ENCODE measurements around the gene GPHN. TPM values are rescaled to one million over a fixed set of nuclear protein-coding genes. Genes with fewer than 3 reads are reported as not detected.

The GPHN gene
- total and polyA plus RNA-seq, 10 of the 15 experiments (the other 5 are each of a cell fraction or from before 2014, with no cell fraction given): 22.3 to 48.8 (median 33.1) TPM

GRCh38 chr14:67056684-67057083 lies 548.7 kb downstream of the GPHN start:
- FAIRE-seq: no peak

More at GRCh38 chr14:67056684-67057083, 548.7 kb downstream of the GPHN start:
- Histone ChIP-seq H3K27me3 (replicated peaks in 1 of 2; ENCODE audit: control insufficient read depth in 2 of 2, insufficient read depth in 2 of 2, low read length in 1 of 2) (no peaks in the 10 kb centered on the region), H3K4me1 (ENCODE audit: control insufficient read depth, insufficient read depth, low read length) (no peaks in the 10 kb centered on the region), H3K36me3 (ENCODE audit: control insufficient read depth in 2 of 2, insufficient read depth in 2 of 2, low read length in 1 of 2) (no peaks in the 10 kb centered on the region), H3K4me2 (ENCODE audit: control insufficient read depth, insufficient read depth) (no peak overlapping the region), H2AFZ (ENCODE audit: control insufficient read depth, low read depth, low read length) (no peak overlapping the region), H3K4me3 (no peak overlapping the region), H3K9me3 (replicated peaks; ENCODE audit: control insufficient read depth, insufficient read depth, low read length) (no peaks in the 10 kb centered on the region; the same call in 2 of the 3 replicates), H3K79me2 (ENCODE audit: control insufficient read depth, insufficient read depth, low read length) (no peaks in the 10 kb centered on the region), H3K9ac (ENCODE audit: control insufficient read depth, insufficient read depth, low read length) (no peak overlapping the region), H4K20me1 (ENCODE audit: control insufficient read depth, insufficient read depth) (no peaks in the 10 kb centered on the region), H3K27ac (ENCODE audit: control insufficient read depth, insufficient read depth) (no peak overlapping the region)
- POLR2A ChIA-PET: interaction anchor here (0.5 kb wide), 1 partner anchor 156 kb away, joined by 3 read pairs; no protein-coding TSS in a partner anchor
- DNase-seq (ENCODE audit: low read depth, low spot score) (no peak), ATAC-seq (no peak)
- CTCF ChIA-PET: no interaction called here
- RAD21 ChIA-PET (ENCODE audit: unreplicated experiment): no interaction called here
- no peak for TF ChIP-seq NBN (IDR thresholded peaks at IDR 0.05)
- no peak for TF ChIP-seq ATF7 (IDR thresholded peaks at IDR 0.05; ENCODE audit: low read depth)
- TF ChIP-seq SREBF1 (IDR thresholded peaks at IDR 0.05; ENCODE audit: low read length): no peak
- TF ChIP-seq POLR2AphosphoS5 (IDR thresholded peaks at IDR 0.05; ENCODE audit: low read length): no peak
- TF ChIP-seq RCOR1 (conservative IDR thresholded peaks at IDR 0.05; ENCODE audit: low read depth, low read length): no peak
- TF ChIP-seq, protein P1, sequence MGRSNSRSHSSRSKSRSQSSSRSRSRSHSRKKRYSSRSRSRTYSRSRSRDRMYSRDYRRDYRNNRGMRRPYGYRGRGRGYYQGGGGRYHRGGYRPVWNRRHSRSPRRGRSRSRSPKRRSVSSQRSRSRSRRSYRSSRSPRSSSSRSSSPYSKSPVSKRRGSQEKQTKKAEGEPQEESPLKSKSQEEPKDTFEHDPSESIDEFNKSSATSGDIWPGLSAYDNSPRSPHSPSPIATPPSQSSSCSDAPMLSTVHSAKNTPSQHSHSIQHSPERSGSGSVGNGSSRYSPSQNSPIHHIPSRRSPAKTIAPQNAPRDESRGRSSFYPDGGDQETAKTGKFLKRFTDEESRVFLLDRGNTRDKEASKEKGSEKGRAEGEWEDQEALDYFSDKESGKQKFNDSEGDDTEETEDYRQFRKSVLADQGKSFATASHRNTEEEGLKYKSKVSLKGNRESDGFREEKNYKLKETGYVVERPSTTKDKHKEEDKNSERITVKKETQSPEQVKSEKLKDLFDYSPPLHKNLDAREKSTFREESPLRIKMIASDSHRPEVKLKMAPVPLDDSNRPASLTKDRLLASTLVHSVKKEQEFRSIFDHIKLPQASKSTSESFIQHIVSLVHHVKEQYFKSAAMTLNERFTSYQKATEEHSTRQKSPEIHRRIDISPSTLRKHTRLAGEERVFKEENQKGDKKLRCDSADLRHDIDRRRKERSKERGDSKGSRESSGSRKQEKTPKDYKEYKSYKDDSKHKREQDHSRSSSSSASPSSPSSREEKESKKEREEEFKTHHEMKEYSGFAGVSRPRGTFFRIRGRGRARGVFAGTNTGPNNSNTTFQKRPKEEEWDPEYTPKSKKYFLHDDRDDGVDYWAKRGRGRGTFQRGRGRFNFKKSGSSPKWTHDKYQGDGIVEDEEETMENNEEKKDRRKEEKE (IDR thresholded peaks at IDR 0.05): no peak
- no peak for TF ChIP-seq IKZF1 (conservative IDR thresholded peaks at IDR 0.05)
- no peak for TF ChIP-seq RFX5 (IDR thresholded peaks at IDR 0.05; ENCODE audit: low read depth, low read length)
- TF ChIP-seq LARP7 (IDR thresholded peaks at IDR 0.05): no peak
- TF ChIP-seq PAX5 (IDR thresholded peaks at IDR 0.05; ENCODE audit: borderline replicate concordance, low read depth, low read length): no peak
- no peak for TF ChIP-seq MEF2A (IDR thresholded peaks at IDR 0.05; ENCODE audit: insufficient read depth, low read depth, low read length)
- no peak for TF ChIP-seq SP1 (IDR thresholded peaks at IDR 0.05; ENCODE audit: low read depth, low read length)
- WGBS (ENCODE audit: insufficient coverage, insufficient replicate concordance, low lambda C conversion rate, missing lambda C conversion rate): 93% methylated on average over 10 of the region's 21 CpGs
- in situ Hi-C loops (cut with MboI) (no loop called here), intact Hi-C loops (cut with micrococcal nuclease; ENCODE audit: unreplicated experiment) (no loop called here)
- SMC1A ChIA-PET (ENCODE audit: uncharacterized antibody, unreplicated experiment): no interaction called here
- no TSS peak for BruUV-seq (replicated peaks)
